ENCODE results near the gene DIS3L2. TPM values are rescaled to one million over a fixed set of nuclear protein-coding genes. Genes with fewer than 3 reads are reported as not detected.

Gene DIS3L2
- total RNA-seq, 4 donors from 2014 or later, result 16.1 to 26.7 (median 22.0) TPM

DNA sequence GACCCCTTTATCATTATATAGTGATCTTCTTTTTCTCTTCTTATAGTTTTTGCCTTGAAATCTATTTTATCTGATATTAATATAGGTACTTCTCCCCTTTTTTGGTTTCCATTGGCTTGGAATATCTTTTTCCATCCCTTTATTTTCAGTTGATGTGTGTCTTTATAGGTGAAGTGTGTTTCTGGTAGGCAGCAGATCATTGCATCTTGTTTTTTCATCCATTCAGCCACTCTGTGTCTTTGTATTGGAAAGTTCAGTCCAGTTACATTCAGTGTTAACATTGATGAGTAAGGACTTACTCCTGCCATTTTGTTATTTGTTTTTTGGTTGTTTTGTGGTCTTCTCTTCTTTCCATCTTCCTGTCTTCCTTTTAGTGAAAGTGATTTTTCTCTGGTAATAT is 133.4 kb downstream of the DIS3L2 start:
- Histone ChIP-seq H3K4me3 (no peak overlapping the region), H3K9me3 (peaks cover 0 to 20% (median 10%) of the 10 kb centered on the region in 4 donors), H3K27me3 (no peaks in the 10 kb centered on the region), H3K36me3 (peaks cover 9 to 24% (median 17%) of the 10 kb centered on the region in 4 donors), H3K27ac (replicated peaks in 1 of 4) (no peak overlapping the region), H3K4me1 (no peaks in the 10 kb centered on the region)
- DNase-seq (ENCODE audit: extremely low spot score), result no peak
- TF ChIP-seq POLR2A (IDR thresholded peaks at IDR 0.05; ENCODE audit: low read depth), result no peak
- TF ChIP-seq, protein P1, sequence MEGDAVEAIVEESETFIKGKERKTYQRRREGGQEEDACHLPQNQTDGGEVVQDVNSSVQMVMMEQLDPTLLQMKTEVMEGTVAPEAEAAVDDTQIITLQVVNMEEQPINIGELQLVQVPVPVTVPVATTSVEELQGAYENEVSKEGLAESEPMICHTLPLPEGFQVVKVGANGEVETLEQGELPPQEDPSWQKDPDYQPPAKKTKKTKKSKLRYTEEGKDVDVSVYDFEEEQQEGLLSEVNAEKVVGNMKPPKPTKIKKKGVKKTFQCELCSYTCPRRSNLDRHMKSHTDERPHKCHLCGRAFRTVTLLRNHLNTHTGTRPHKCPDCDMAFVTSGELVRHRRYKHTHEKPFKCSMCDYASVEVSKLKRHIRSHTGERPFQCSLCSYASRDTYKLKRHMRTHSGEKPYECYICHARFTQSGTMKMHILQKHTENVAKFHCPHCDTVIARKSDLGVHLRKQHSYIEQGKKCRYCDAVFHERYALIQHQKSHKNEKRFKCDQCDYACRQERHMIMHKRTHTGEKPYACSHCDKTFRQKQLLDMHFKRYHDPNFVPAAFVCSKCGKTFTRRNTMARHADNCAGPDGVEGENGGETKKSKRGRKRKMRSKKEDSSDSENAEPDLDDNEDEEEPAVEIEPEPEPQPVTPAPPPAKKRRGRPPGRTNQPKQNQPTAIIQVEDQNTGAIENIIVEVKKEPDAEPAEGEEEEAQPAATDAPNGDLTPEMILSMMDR (IDR thresholded peaks at IDR 0.05), result no peak
- intact Hi-C loops (cut with DNase I), result no loop called here

DNA sequence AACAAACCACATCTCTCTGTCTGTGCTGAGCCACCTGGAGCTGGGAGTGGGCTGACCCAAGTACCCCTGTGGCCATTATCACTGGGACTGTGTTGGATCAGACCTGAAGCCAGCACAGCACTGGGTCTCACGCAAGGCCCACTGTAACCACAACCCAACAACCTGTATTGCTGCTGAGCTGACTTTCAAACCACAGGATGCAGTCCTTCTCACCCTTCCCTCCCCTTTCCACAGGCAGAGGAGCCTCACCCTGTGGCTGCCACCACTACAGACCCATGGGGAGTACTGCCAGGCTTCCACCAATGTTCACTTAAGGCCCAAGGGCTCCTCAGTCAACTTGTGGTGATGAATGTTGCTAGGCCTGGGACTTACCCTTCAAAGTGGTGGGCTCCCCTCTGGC is 135.7 kb downstream of the DIS3L2 start:
- H3K9me3 ChIP-seq, result peaks cover 0 to 20% (median 10%) of the 10 kb centered on the region in 4 donors
- 100% methylated on average over 1 of the region's 1 CpG for WGBS
- no peak for TF ChIP-seq POLR2AphosphoS5 (IDR thresholded peaks at IDR 0.05)
- no peak for TF ChIP-seq POLR2A (IDR thresholded peaks at IDR 0.05; ENCODE audit: low read depth)
- TF ChIP-seq, protein P1 (IDR thresholded peaks at IDR 0.05), result no peak
- no peak for TF ChIP-seq EP300 (IDR thresholded peaks at IDR 0.05)
- H3K27me3 ChIP-seq, result no peaks in the 10 kb centered on the region
- H3K4me3 ChIP-seq, result no peak overlapping the region
- H3K36me3 ChIP-seq, result peaks cover 9 to 24% (median 16%) of the 10 kb centered on the region in 4 donors
- intact Hi-C loops (cut with DNase I), result no loop called here
- H3K4me1 ChIP-seq, result no peaks in the 10 kb centered on the region
- no peak for DNase-seq (ENCODE audit: extremely low spot score)
- no peak overlapping the region for H3K27ac ChIP-seq (replicated peaks in 1 of 4)

DNA sequence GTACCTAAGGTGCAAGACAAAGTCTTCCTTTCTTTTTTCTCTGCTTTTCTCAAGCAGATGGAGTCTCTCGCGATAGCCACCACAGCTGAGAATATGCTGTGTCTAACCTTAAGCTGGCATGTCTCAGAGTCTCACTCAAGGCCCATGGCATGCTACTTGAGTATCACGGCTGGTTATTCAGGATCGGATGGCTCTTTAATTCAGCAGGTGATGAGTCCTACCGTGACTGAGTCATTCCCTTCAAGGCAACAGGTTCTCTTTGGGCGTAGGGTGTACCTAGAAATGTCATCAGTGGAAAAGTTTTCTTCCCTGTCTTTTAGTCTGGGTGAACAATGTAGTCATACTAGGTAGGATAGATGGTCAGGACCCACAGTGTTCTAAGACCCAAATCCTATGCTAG is 136.2 kb downstream of the DIS3L2 start:
- intact Hi-C loops (cut with DNase I), result no loop called here
- no peaks in the 10 kb centered on the region for H3K27me3 ChIP-seq
- TF ChIP-seq EP300 (IDR thresholded peaks at IDR 0.05) (no peak), POLR2AphosphoS5 (IDR thresholded peaks at IDR 0.05) (no peak), POLR2A (IDR thresholded peaks at IDR 0.05; ENCODE audit: low read depth) (no peak)
- TF ChIP-seq, protein P1 (IDR thresholded peaks at IDR 0.05), result no peak
- H3K9me3 ChIP-seq, result peaks cover 0 to 20% (median 10%) of the 10 kb centered on the region in 4 donors
- H3K4me1 ChIP-seq, result no peaks in the 10 kb centered on the region
- no peak overlapping the region for H3K27ac ChIP-seq (replicated peaks in 1 of 4)
- H3K36me3 ChIP-seq, result peaks cover 9 to 24% (median 16%) of the 10 kb centered on the region in 4 donors
- DNase-seq (ENCODE audit: extremely low spot score), result no peak
- WGBS, result 98% methylated on average over 6 of the region's 6 CpGs
- no peak overlapping the region for H3K4me3 ChIP-seq

DNA sequence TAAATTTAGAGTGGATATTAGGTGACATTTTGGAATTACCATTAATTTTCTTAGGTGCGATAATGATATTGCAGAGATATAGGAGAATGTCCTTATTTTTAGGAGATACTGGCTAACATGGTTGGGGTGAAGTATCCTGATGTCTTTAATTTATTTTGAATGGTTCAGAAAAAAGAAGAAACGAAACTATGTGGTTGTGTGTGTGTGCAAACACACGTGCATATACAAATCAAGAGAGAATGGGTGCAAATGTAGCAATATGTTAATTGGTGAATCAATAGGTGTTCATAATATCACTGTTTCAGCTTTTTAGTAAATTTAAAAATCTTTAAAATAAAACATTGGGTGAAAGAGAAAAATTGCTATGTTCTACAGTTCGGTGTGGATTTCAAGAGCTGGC is 140.9 kb downstream of the DIS3L2 start:
- no peaks in the 10 kb centered on the region for H3K27me3 ChIP-seq
- no peak overlapping the region for H3K27ac ChIP-seq (replicated peaks in 1 of 4)
- intact Hi-C loops (cut with DNase I), result no loop called here
- no peaks in the 10 kb centered on the region for H3K9me3 ChIP-seq
- DNase-seq (ENCODE audit: extremely low spot score), result no peak
- WGBS, result 89% methylated on average over 4 of the region's 4 CpGs
- H3K36me3 ChIP-seq, result peaks cover 0 to 5% (median 2%) of the 10 kb centered on the region in 4 donors
- no peak overlapping the region for H3K4me3 ChIP-seq
- TF ChIP-seq POLR2A (IDR thresholded peaks at IDR 0.05; ENCODE audit: low read depth), result no peak
- TF ChIP-seq, protein P1 (IDR thresholded peaks at IDR 0.05), result no peak
- TF ChIP-seq EP300 (IDR thresholded peaks at IDR 0.05), result no peak
- no peak for TF ChIP-seq POLR2AphosphoS5 (IDR thresholded peaks at IDR 0.05)
- H3K4me1 ChIP-seq, result peaks cover 0 to 7% (median 0%) of the 10 kb centered on the region in 4 donors

DNA sequence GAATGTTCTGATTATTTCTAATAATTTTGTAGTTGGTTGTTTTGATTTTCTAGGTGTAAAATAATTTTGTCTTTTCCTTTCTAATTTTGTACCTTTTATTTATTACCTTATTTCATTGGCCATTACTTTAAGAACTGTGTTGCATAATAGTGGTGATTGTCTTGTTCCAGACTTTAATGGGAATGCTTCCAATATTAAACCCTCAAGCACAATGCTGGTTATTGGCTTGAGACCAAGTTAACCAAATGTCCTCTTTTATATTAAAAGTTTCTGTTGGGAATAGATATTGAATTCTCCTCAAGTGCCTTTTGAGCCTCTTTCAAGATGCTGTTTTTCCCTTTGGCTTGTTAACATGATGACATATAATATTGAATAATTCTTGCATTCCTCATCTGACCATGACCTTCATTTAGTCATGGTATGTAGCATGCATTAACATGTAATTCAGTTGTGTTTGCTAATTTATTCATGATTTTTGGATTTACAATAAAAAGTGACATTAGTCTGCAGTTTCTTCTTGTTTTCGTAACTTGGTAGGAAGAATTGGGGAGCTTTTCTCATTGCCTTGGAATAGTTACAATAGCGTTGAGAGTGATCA is 141.7 kb downstream of the DIS3L2 start:
- TF ChIP-seq, protein P1 (IDR thresholded peaks at IDR 0.05), result no peak
- TF ChIP-seq EP300 (IDR thresholded peaks at IDR 0.05) (no peak), POLR2AphosphoS5 (IDR thresholded peaks at IDR 0.05) (no peak), POLR2A (IDR thresholded peaks at IDR 0.05; ENCODE audit: low read depth) (no peak)
- Histone ChIP-seq H3K27ac (replicated peaks in 1 of 4) (no peak overlapping the region), H3K4me3 (no peak overlapping the region), H3K9me3 (no peaks in the 10 kb centered on the region), H3K36me3 (no peaks in the 10 kb centered on the region), H3K27me3 (no peaks in the 10 kb centered on the region), H3K4me1 (peaks cover 0 to 7% (median 0%) of the 10 kb centered on the region in 4 donors)
- intact Hi-C loops (cut with DNase I), result no loop called here
- DNase-seq (ENCODE audit: extremely low spot score), result no peak
- 92% methylated on average over 2 of the region's 2 CpGs for WGBS

All from esophagus muscularis mucosa (tissue), 4 donors.